VCaP (cell line): ENCODE data around the gene PHACTR1.

Source experiments
- H3K27ac ChIP-seq: fragments of 450-650 bp; 2 replicates; pipeline ENCODE4 v1.5.1; 2017
- TF ChIP-seq, protein P1 (sequence below): fragments of 450-650 bp; conservative IDR thresholded peaks from 2 replicates; pipeline ENCODE4 v1.5.1; 2017; ENCODE audit warnings: mild to moderate bottlenecking, moderate library complexity

Gene PHACTR1

DNA sequence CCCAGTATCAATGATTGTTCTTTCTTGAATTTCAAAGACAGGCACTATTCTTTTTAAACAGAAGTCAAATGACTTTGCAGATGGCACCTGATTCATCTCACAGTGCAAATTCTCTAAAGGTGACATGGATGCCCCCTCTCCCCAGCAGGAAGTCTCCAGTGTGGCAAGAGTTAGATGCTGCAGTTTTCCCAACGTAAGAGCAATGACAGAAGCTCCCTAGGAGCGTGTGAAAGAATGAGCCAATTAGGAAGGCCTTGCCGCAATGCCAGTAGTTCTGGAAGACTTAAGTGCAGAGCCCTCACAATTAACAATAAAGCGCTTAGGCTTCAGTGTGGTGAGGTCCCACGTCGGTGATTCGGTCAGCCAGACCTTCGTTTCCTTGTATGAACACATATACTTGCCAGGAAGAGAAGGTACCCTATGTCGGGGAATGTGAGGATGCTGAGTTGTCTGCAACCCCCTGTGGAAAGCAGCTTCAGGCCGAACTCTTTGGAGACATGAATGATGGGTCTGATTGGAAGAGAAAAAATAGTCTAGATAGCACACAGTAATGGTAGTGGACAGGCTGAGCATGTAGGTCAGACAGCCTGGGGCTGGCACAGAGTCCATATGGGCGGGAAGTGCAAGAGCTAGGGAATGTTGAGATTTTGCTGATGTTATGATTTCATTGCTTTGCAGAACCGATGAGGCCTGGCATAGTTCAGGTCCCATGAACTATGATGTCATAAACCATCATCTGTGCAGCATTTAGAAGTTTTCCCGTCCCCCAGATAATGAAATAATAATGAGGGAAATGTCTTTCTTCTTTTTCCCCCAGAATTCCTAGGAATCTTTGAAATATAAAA is 132.6 kb downstream of the PHACTR1 start:
- TF ChIP-seq, protein P1, sequence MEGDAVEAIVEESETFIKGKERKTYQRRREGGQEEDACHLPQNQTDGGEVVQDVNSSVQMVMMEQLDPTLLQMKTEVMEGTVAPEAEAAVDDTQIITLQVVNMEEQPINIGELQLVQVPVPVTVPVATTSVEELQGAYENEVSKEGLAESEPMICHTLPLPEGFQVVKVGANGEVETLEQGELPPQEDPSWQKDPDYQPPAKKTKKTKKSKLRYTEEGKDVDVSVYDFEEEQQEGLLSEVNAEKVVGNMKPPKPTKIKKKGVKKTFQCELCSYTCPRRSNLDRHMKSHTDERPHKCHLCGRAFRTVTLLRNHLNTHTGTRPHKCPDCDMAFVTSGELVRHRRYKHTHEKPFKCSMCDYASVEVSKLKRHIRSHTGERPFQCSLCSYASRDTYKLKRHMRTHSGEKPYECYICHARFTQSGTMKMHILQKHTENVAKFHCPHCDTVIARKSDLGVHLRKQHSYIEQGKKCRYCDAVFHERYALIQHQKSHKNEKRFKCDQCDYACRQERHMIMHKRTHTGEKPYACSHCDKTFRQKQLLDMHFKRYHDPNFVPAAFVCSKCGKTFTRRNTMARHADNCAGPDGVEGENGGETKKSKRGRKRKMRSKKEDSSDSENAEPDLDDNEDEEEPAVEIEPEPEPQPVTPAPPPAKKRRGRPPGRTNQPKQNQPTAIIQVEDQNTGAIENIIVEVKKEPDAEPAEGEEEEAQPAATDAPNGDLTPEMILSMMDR: no peak

DNA sequence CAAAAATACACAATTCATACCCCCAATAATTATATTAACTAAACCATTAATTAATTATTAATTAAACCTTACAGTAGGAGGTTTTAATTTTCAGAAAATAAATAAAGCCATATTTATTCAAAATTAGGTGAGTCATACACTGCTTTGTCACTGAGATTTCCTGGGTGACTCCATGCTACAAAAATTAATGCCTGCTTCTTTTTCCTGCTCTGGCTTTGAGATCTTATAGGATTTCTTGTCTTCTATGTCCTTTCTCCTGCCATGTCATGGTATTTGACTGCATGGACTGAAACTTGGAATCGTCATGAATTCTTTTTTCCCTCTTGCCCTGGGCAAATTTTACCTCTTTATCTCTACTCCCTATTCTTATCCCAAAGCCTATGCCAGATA is 133.2 kb downstream of the PHACTR1 start:
- H3K27ac ChIP-seq: no peak overlapping the region
- TF ChIP-seq, protein P1: no peak

More for the DNA sequence above, 132.6 kb downstream of the PHACTR1 start:
- H3K27ac ChIP-seq: no peak overlapping the region

DNA sequence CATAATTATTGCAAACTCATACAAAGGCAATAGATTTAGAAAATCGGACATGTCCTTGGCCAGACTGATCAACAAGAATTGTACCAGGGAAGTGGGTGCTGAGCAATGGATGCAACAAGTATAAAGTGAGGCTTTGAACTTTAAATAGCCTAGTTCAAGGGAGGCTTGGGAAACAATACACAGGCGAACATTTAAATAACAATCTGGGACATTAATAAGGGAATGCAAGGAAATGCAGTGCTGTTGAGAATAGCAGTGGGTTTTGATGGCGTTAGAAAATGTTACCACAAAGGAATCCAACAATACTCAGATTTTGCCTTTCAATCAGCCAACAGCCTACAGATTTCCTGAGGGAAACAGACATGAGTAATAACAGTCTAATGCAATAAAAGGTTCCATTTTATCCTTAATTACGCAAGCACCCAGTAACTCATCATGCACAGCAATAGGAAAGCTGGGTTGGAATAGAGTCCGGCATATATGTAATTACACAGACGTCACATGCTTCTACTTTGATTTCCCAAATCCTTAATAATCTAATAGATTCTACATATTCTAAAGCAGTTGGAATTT is 134.6 kb downstream of the PHACTR1 start:
- TF ChIP-seq, protein P1: no peak
- no peak overlapping the region for H3K27ac ChIP-seq

DNA sequence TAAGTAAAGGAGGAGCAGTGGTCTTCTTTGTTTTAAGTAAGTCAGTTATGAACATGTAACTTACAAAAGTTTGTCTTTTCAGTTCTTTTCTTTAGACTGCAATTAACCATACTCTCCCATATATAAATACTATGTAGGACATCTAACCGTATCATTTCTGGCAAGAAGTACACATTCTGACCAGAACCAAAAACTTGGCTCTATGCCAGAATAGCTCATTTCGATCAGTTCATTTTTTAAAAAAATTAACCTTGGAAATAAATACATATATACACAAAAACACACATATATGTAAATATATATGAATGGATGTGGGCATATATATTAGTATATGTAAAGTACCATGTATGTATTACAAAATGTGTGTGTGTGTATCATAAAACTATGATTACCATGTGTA is 145.0 kb downstream of the PHACTR1 start:
- H3K27ac ChIP-seq: no peak overlapping the region
- TF ChIP-seq, protein P1: no peak

DNA sequence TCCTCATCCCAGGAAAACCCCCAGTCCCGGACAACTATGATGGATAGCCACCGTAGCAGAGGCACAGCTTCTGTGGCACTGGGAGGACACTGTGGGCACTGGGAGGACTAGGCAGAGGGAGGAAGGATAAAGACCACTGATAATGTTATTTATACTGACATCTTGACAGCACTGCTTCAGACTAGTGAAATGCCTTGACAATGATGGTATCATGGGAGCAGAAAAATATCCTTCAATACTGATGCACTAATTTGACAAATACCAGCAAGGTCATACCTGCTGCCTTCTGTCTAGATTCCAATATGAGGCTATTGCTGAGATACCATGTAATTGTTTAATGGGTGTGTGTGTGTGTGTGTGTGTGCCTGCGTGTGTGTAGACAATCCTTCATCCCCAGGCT is 148.6 kb downstream of the PHACTR1 start:
- H3K27ac ChIP-seq: no peak overlapping the region
- TF ChIP-seq, protein P1: no peak

DNA sequence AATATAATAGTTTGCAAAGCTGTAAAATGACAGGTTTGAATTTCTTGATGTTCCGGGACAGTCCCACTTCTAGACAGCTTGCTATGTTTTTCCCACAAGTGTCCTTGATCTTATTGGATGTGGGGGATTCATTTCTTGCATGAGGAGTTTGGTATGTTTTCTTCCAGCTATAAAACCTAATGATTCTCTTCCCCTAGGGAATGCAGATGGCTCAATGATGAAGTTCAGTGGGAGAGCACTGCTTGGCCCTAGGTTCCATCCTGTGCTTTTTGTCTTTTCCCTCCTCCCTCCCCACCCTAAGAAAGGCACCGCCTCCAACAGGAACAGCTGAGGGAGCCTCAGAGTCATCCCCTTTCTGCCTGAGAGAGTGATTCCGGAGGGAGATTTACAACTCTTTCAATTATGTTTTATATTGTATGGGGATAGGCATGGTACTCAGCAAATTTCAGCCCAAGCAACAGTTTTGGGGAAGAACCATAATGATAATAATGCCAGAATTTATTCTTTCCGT is 149.2 kb downstream of the PHACTR1 start:
- no peak overlapping the region for H3K27ac ChIP-seq
- TF ChIP-seq, protein P1: no peak

DNA sequence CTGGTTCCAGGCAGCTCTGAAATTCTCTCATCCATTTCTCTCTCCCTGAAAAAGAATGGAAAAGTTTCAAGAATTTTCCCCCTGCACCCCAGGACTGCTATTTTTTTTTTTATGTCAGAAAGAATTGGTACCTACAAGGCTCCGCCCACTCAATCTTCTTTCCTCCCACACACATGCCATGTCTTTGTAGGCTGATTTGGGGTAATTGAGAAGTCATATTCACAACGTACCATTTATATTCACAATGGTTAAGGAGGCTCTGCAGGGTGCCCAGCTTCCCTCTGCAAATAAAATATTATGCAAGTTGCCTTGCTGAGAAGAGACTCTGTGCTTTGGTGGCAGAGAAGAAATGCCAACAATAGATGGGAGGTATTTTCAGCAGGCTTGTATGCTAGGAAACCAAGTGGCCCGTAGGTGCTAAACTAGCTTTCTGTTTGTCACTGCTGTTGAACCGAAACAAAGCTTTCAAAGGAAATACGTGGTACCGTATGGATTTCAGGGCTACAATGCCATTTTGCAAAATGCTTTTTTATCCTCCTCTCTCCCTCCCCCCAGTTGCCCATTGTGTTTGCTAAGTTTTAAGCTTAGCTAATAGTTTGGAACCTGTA is 150.0 kb downstream of the PHACTR1 start:
- no peak overlapping the region for H3K27ac ChIP-seq

More for the DNA sequence above, 150.0 kb downstream of the PHACTR1 start:
- TF ChIP-seq, protein P1: no peak
